SK-N-SH (cell line): ENCODE results near the gene BTRC. TPM values are rescaled to one million over a fixed set of nuclear protein-coding genes. Genes with fewer than 3 reads are reported as not detected.
A peak's percentile ranks its signal among the peaks of the same experiment; 100 is the strongest.

ENCODE experiments used
- CTCF ChIA-PET: fragments of 300-600, 350-600 bp; formaldehyde crosslinking; extraction: SDS; loops from one replicate; lab custom pipeline; 2021; lab: Yijun Ruan, JAX
- POLR2A ChIA-PET: fragments of 350-600 bp; sonication (Branson Sonifier 250); formaldehyde crosslinking; extraction: SDS; loops from one replicate; lab custom pipeline; 2020; ENCODE audit warnings: antibody characterized with exemption, inconsistent platforms; lab: Yijun Ruan, JAX
- DNase-seq: peaks from one replicate; pipeline ENCODE4 v3.0.0; 2012
- H2AFZ ChIP-seq: fragments of 200-600 bp; sonication (generic); 2 replicates; pipeline ENCODE4 v1.8.1; 2016; ENCODE audit warnings: antibody characterized with exemption, mild to moderate bottlenecking, low read depth
- H3F3A ChIP-seq: fragments of 200-600 bp; sonication (generic); replicated peaks from 2 replicates; pipeline ENCODE3; 2016; ENCODE audit warnings: antibody characterized with exemption, mild to moderate bottlenecking; ENCODE audit not compliant: insufficient read depth
- H3K27ac ChIP-seq, 2 experiments: fragments of 200-500 bp in 1 of 2; fragments of 200-600 bp in 1 of 2; sonication (Bioruptor generic) in 1 of 2; sonication (generic), shearing (Covaris generic) in 1 of 2; 2 replicates each; pipeline versions ENCODE4 v1.5.1 to v1.6.1; 2014 to 2016; ENCODE audit warnings: low read depth in 2 of 2, inconsistent platforms in 1 of 2, low read length in 1 of 2, mild to moderate bottlenecking in 1 of 2, mixed read lengths in 1 of 2
- H3K27me3 ChIP-seq: fragments of 200-600 bp; sonication (generic), shearing (Covaris generic); 2 replicates; pipeline ENCODE4 v1.6.1; 2016; ENCODE audit warnings: mixed run types; ENCODE audit not compliant: insufficient read depth
- H3K36me3 ChIP-seq, 2 experiments: fragments of 200-500 bp in 1 of 2; fragments of 200-600 bp in 1 of 2; sonication (Bioruptor generic) in 1 of 2; sonication (generic) in 1 of 2; replicated peaks in 1 of 2; 2 replicates each; pipeline versions ENCODE3 to v1.5.1; 2014 to 2016; ENCODE audit warnings: low read length in 1 of 2, mild to moderate bottlenecking in 1 of 2; ENCODE audit not compliant: insufficient read depth in 2 of 2, control insufficient read depth in 1 of 2
- H3K4me1 ChIP-seq, 2 experiments: fragments of 200-500 bp in 1 of 2; fragments of 200-600 bp in 1 of 2; sonication (Bioruptor generic) in 1 of 2; sonication (generic), shearing (Covaris generic) in 1 of 2; 2 replicates each; pipeline versions ENCODE4 v1.5.1 to v1.6.1; 2014 to 2016; ENCODE audit warnings: low read depth in 1 of 2, low read length in 1 of 2, mixed run types in 1 of 2; ENCODE audit not compliant: insufficient read depth in 2 of 2, control insufficient read depth in 1 of 2
- H3K4me2 ChIP-seq: fragments of 200-600 bp; sonication (generic), shearing (Covaris generic); 2 replicates; pipeline ENCODE4 v1.6.1; 2017; ENCODE audit warnings: mixed run types
- H3K4me3 ChIP-seq, 2 experiments: fragments of 200-500 bp in 1 of 2; fragments of 200-600 bp in 1 of 2; sonication (Bioruptor generic) in 1 of 2; sonication (generic), shearing (Covaris generic) in 1 of 2; 2 replicates each; pipeline versions ENCODE4 v1.5.1 to v1.8.1; 2014 to 2016; ENCODE audit warnings: low read depth in 2 of 2, inconsistent platforms in 1 of 2, low read length in 1 of 2, mild to moderate bottlenecking in 1 of 2, mixed read lengths in 1 of 2, moderate library complexity in 1 of 2
- H3K79me2 ChIP-seq: fragments of 200-600 bp; sonication (generic); 2 replicates; pipeline ENCODE4 v1.8.1; 2017; ENCODE audit warnings: mild to moderate bottlenecking; ENCODE audit not compliant: insufficient read depth
- H3K9ac ChIP-seq: fragments of 200-600 bp; sonication (generic); 2 replicates; pipeline ENCODE4 v1.6.1; 2017; ENCODE audit warnings: mixed run types
- H3K9me2 ChIP-seq: fragments of 200-600 bp; sonication (generic); 2 replicates; pipeline ENCODE4 v1.6.1; 2017; ENCODE audit warnings: mixed run types
- H3K9me3 ChIP-seq: fragments of 200-600 bp; sonication (generic); 2 replicates; pipeline ENCODE4 v1.6.1; 2017; ENCODE audit warnings: mixed run types, mild to moderate bottlenecking, moderate library complexity
- H4K20me1 ChIP-seq: fragments of 200-600 bp; sonication (generic); 2 replicates; pipeline ENCODE4 v1.6.1; 2017; ENCODE audit warnings: mild to moderate bottlenecking, mixed run types; ENCODE audit not compliant: insufficient read depth
- CHD2 ChIP-seq: fragments of 150-350 bp; IDR thresholded peaks from 2 replicates; pipeline ENCODE4 v1.6.1; 2018; ENCODE audit warnings: low read length; ENCODE audit not compliant: partially characterized antibody
- CTCF ChIP-seq: fragments of 200-600 bp; sonication (generic); IDR thresholded peaks from 2 replicates; pipeline ENCODE4 v1.6.1; 2017; ENCODE audit warnings: antibody characterized with exemption, mild to moderate bottlenecking, moderate library complexity
- ELF1 ChIP-seq: IDR thresholded peaks from 2 replicates; pipeline ENCODE4 v1.4.0; 2012
- FOSL2 ChIP-seq: IDR thresholded peaks from 2 replicates; pipeline ENCODE4 v1.4.0; 2012; ENCODE audit warnings: low read depth, mild to moderate bottlenecking, moderate library complexity, borderline replicate concordance
- FOXJ3 ChIP-seq: sonication (generic); formaldehyde crosslinking; IDR thresholded peaks from 2 replicates; pipeline ENCODE4 v1.5.1; 2020; ENCODE audit warnings: mild to moderate bottlenecking, missing genetic modification reagents
- GATA2 ChIP-seq: sonication (generic); formaldehyde crosslinking; IDR thresholded peaks from 2 replicates; pipeline ENCODE4 v1.5.0; 2020; ENCODE audit warnings: mild to moderate bottlenecking, missing genetic modification reagents
- JUND ChIP-seq: IDR thresholded peaks from 2 replicates; pipeline ENCODE4 v1.4.0; 2012
- MXI1 ChIP-seq: IDR thresholded peaks from 2 replicates; pipeline ENCODE4 v1.6.1; 2012; ENCODE audit warnings: mild to moderate bottlenecking, low read depth, low read length, improper control_type of control experiment
- NFIC ChIP-seq: IDR thresholded peaks from 2 replicates; pipeline ENCODE4 v1.4.0; 2012; ENCODE audit warnings: borderline replicate concordance
- NRF1 ChIP-seq: IDR thresholded peaks from 2 replicates; pipeline ENCODE4 v1.6.1; 2012; ENCODE audit warnings: low read depth, mild to moderate bottlenecking, low read length
- PBX3 ChIP-seq: IDR thresholded peaks from 2 replicates; pipeline ENCODE4; 2012
- POLR2AphosphoS5 ChIP-seq: IDR thresholded peaks from 2 replicates; pipeline ENCODE4 v1.6.1; 2012; ENCODE audit warnings: low read depth, low read length
- RAD21 ChIP-seq: IDR thresholded peaks from 2 replicates; pipeline ENCODE4 v1.6.1; 2012; ENCODE audit warnings: mild to moderate bottlenecking, low read length
- RCOR1 ChIP-seq: fragments of 150-350 bp; IDR thresholded peaks from 2 replicates; pipeline ENCODE4 v1.6.1; 2017; ENCODE audit warnings: antibody characterized with exemption, low read length
- RFX5 ChIP-seq: IDR thresholded peaks from 2 replicates; pipeline ENCODE4 v1.6.1; 2012; ENCODE audit warnings: mild to moderate bottlenecking, improper control_type of control experiment, low read length
- SMC3 ChIP-seq: IDR thresholded peaks from 2 replicates; pipeline ENCODE4 v1.6.1; 2012; ENCODE audit warnings: low read depth, low read length, improper control_type of control experiment
- TAF1 ChIP-seq: IDR thresholded peaks from 2 replicates; pipeline ENCODE4 v1.6.1; 2012; ENCODE audit warnings: low read depth, mild to moderate bottlenecking, low read length, moderate library complexity, borderline replicate concordance
- TEAD4 ChIP-seq: IDR thresholded peaks from 2 replicates; pipeline ENCODE4 v1.4.0; 2012; ENCODE audit warnings: mild to moderate bottlenecking, borderline replicate concordance; ENCODE audit not compliant: insufficient read depth
- ZBTB33 ChIP-seq: IDR thresholded peaks from 2 replicates; pipeline ENCODE4 v1.4.0; 2012; ENCODE audit warnings: low read depth, borderline replicate concordance
- WGBS: methylation state at CpG from one replicate; pipeline ENCODE4 v1.1.6; 2017; ENCODE audit warnings: low lambda C conversion rate; 5-methylcytosine and 5-hydroxymethylcytosine counted together
- polyA plus RNA-seq, 3 experiments: library from polyadenylated mRNA; depleted of rRNA; stranded (reverse); fragments of >200 nt; gene quantifications; 2 replicates each; pipeline ENCODE4 v1.2.3, GENCODE V29; 2012
- TF ChIP-seq, protein P1 (sequence below): IDR thresholded peaks from 2 replicates; pipeline ENCODE4 v1.4.0; 2012; ENCODE audit warnings: low read depth, borderline replicate concordance

Gene BTRC
- polyA plus RNA-seq, 1 of the 3 experiments (the other 2 are of a cell fraction) = 6.5 TPM

- TF ChIP-seq FOXJ3 (no peak), TEAD4 (no peak), RAD21 (peak; percentile 90), TAF1 (no peak), MXI1 (peak; percentile 27; the same call in 1 of the 2 replicates), GATA2 (CRISPR knock-in tag) (no peak), CTCF (peak; percentile 68), ELF1 (no peak), RFX5 (no peak), SMC3 (peak; percentile 79), NFIC (no peak)
- TF ChIP-seq, all 33 proteins: peak for 6
Measured at GRCh38 chr10:101441541-101442455, 87.8 kb downstream of the BTRC start (continued).

GRCh38 chr10:101442456-101442800, 88.5 kb downstream of the BTRC start:
- no peaks in the 10 kb centered on the region for H3K9me3 ChIP-seq
- no peak overlapping the region for H3K27ac ChIP-seq
- peaks cover 6% of the 10 kb centered on the region for H3F3A ChIP-seq
- H3K4me2 ChIP-seq = no peak overlapping the region
- POLR2A ChIA-PET = no interaction called here
- no peak overlapping the region for H3K4me3 ChIP-seq
- H3K4me1 ChIP-seq = peaks cover 0 to 13% of the 10 kb centered on the region in 2 experiments; a peak in 2 of 4 replicates
- TF ChIP-seq ZBTB33 (no peak), FOXJ3 (no peak), JUND (no peak), POLR2AphosphoS5 (no peak), NRF1 (no peak), PBX3 (no peak), RCOR1 (no peak), MXI1 (no peak), CHD2 (no peak), FOSL2 (no peak), RAD21 (no peak)
- TF ChIP-seq, protein P1, sequence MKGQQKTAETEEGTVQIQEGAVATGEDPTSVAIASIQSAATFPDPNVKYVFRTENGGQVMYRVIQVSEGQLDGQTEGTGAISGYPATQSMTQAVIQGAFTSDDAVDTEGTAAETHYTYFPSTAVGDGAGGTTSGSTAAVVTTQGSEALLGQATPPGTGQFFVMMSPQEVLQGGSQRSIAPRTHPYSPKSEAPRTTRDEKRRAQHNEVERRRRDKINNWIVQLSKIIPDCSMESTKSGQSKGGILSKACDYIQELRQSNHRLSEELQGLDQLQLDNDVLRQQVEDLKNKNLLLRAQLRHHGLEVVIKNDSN = no peak
- H3K79me2 ChIP-seq = no peaks in the 10 kb centered on the region
- H3K9ac ChIP-seq = no peak overlapping the region
- H2AFZ ChIP-seq = no peak overlapping the region
- no peaks in the 10 kb centered on the region for H3K27me3 ChIP-seq
- CTCF ChIA-PET = interaction anchor here (0.8 to 10.7 kb wide), 15 partner anchors 15 to 168 kb away, joined by 3 to 243 read pairs (median 4); no protein-coding TSS in a partner anchor
- peaks cover 18% of the 10 kb centered on the region; the same call in 1 of the 2 replicates for H4K20me1 ChIP-seq
- DNase-seq = no peak
- 35% methylated on average over 3 of the region's 3 CpGs for WGBS
- H3K36me3 ChIP-seq = no peaks in the 10 kb centered on the region
- H3K9me2 ChIP-seq = no peaks in the 10 kb centered on the region
